Mammary epithelial cell (primary cell): ENCODE data around the gene PLPP7.
"Not testable (repeated sequence)": the region's sequence is repeated elsewhere in the genome, so short reads cannot be mapped to it uniquely, and the experiment has no call there.

Experiments used
- CTCF ChIP-seq, 2 donors: IDR thresholded peaks in 1 of 2; conservative IDR thresholded peaks in 1 of 2; 2 replicates each; pipeline ENCODE4 v1.5.1; 2011 to 2012; ENCODE audit warnings: inconsistent platforms in 2 of 2, low read length in 2 of 2, mild to moderate bottlenecking in 2 of 2, control low read depth in 1 of 2, low read depth in 1 of 2; ENCODE audit not compliant: insufficient read depth in 1 of 2; ENCODE audit errors: extremely low read depth in 1 of 2
- EZH2 ChIP-seq: IDR thresholded peaks from 2 replicates; pipeline ENCODE4 v1.6.1; 2012; ENCODE audit warnings: low read length, inconsistent platforms, borderline replicate concordance

GRCh38 chr9:131356479-131356878 is 67.0 kb downstream of the PLPP7 start:
- TF ChIP-seq CTCF (conservative IDR thresholded peaks at IDR 0.05 in 1 of 2, IDR thresholded peaks at IDR 0.05 in 1 of 2; ENCODE audit: extremely low read depth in 1 of 2, insufficient read depth in 1 of 2, low read depth in 1 of 2, low read length in 2 of 2); EZH2: not testable (repeated sequence)
